NCI-H510A treated with DMSO at 0.1 percent for 48 hours (cell line): ENCODE results near the gene HPSE2.

ENCODE experiments used
- DNase-seq: peaks from one replicate; lab custom pipeline; 2025; lab: John Stamatoyannopoulos, UW

Gene HPSE2

GRCh38 chr10:98833542-98833941 lies 402.1 kb downstream of the HPSE2 start:
- no peak for DNase-seq

GRCh38 chr10:98832738-98833137 lies 402.9 kb downstream of the HPSE2 start:
- no peak for DNase-seq

- DNase-seq = no peak
Observed at GRCh38 chr10:98832196-98832595, 403.5 kb downstream of the HPSE2 start.

DNA sequence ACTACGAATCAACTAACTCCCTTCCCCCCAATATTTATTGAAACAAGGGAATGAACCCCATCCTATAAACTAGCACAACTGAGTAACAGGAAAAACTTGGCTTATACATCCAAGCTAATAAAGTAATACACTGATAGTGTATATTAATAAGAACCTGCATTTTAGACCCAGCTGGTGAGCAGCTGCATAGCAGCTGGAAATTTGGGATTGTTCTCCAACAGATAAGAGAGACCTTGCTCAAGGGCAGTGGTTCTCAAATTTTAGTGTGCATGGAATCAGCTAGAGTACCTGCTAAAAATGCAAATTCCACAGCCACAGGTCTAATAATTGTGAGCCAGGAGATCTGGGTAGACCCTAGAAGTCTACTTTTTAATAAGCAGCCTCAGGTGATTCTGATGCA lies 404.3 kb downstream of the HPSE2 start:
- DNase-seq = no peak

DNA sequence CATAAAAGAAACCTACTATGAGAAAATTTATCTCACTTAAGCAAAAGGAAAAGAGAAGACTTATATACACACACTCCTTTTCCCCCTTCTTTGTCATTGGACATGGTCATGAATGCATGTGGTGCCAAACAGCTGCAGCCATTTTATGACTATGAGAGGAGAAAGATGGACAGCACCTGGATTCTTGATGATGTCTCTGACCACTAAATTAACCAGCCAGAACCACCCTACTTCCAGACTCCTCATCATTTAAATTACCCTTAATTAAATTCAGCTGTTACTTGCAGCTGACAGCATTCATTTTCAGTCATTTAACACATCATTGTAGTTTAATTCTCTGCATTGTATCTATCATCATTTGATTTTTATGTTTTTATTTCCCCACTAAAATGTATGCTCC lies 409.9 kb downstream of the HPSE2 start:
- no peak for DNase-seq

DNA sequence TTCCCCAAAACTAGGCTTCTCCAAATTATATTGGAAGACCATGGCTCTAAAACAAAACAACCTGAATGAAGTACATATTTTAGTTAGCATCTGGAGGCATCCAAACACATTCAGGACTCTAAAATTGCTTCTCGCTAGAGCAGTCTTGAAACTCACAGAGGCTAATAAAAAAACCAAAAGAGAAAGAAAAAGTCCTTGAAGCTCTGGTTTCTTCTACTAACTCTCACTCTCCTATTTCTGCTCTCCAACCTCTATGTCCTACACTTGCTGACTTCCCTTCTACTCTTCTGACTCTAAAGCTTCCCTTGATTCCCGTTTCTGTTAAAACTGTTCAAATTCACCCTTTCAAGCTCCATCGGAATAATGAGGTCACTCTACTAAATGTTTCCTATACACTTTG lies 418.3 kb downstream of the HPSE2 start:
- DNase-seq = no peak

DNA sequence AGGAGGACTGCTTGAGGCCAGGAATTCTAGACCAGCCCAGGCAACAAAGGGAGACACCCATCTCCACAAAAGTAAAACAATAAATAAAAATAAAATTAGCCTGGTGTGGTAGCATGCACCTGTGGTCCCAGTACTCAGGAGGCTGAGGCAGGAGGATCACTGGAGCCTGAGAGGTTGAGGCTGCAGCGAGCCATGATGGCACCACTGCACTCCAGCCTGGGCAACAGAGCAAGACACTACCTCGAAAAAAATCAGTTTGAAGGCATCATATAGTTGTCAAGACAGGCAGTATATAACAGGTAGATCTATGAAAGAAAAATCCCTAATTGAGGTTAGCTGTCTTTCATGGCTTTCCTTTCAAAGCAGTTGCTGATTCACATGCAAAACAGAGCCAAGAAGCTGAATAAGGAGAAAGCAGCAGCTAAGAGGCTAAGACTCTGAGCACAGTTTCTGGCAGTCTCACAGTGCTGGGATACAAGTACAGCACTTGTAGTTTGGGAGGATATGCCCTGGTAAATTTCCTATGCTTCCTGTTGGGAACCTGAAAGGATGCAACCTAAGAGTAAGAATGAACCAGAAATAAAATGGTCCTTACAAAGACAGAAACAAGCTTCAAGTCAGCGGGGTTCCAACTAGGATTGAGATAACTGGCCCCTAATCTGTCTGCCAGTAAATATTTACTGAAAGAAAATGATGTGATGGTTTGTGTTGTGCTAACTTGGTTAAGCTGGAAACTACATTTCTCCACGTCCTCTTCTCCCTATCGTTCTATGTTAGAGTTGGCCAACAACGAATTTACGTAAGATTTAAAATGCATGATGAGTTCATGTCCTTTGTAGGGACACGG lies 420.4 kb downstream of the HPSE2 start:
- DNase-seq = no peak

- DNase-seq = no peak
Observed at GRCh38 chr10:98814470-98814869, 421.2 kb downstream of the HPSE2 start.

DNA sequence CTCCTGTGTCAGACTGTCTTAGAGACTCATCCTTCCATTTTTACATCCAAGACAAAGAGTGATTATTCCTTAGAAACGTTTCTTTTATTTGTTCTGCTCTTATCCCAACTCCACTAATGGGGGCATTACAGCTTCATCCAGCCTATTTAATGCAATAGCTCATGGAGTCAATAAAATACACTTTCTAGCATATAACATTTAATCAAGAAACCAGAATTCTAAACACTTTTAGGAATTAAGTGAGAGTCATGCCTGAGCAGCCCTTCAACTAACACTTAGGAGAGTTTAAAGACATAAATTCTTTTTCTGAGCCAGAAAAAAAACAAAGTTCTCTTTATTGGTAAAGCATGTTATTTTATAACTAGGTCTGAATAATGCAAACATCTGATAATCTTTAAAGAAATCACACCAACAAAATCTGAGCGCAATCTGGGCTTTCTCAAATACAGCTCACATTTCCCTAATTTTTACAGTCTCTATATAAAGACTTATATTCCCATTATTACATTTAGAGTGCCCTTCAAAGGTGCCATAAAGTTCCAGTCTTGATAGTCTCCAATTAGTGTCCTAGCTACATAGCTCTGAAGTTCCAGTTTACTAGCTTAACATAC lies 427.3 kb downstream of the HPSE2 start:
- DNase-seq = no peak

DNA sequence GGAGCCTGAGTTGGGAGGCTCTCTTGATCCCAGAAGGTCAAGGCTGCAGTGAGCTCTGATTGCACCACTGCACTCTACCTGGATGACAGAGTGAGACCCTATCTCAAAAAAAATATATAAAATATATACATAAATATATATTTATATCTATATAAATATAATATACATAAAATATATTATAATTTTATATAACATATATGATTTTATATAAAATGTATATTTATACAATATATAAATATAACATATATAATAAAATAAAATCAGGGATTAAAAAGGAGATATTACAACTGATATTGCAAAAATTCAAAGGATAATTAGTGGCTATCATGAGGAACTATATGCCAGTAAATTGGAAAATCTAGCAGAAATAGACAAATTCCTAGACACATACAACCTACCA lies 435.4 kb downstream of the HPSE2 start:
- no peak for DNase-seq

DNA sequence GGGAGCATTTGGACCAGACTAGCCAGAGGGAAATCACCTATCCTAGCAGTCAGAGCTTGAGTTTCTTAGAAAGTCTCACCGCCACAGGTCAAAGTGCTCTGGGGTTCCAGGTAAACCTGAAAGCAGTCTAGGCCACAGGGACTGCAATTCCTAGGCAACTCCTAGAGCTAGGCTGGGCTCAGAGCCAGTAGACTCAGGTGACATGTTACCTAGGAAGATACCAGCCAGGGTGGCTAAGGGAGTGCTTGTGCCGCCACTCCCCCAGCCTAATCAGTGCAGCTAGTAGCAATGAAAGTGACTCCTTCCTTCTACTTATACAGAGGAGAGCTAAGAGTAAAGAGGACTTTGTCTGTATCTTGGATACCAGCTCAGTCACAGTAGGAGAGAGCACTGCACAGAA lies 440.2 kb downstream of the HPSE2 start:
- DNase-seq = no peak

DNA sequence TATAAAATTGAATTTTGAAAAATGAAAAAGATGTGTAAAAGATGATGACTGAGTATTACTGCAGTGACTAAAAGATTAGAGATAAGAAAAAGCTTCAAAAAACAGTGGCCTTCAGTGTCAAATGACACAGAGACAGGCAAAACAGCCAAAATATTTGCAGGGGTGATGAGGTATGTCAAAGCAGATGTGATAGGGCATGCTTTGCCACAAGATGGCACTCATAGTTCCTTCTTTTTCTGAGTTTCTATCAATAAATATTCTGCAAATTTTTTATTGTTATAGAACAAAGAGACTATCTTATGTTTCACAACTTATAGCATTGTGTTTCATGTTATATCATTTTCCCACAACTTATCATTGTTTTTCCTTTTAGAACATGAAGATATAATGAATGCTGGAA lies 444.8 kb downstream of the HPSE2 start:
- DNase-seq = no peak

DNA sequence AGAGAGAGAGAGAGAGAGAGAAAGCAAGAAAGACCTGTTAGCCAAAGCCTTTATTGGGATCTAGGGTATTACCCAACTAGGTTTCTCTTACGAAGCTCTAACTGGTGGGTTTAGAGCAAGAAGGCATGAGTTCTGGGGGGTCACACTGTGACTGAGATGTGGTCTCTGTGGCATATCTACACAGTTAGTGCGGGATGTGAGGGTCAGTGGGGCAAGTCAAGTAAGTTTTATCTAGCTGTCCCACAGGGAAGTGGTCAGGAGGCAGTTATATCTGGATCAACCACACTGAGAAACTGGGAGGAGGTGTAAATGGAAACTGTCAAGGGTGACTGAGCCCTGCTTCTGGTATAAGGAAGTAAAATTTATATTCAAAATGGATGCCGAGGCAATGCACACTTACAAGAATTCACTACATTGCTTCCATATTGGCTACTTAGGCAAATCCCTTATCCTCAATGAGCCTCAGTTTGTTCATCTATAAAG lies 457.3 kb downstream of the HPSE2 start:
- no peak for DNase-seq

DNA sequence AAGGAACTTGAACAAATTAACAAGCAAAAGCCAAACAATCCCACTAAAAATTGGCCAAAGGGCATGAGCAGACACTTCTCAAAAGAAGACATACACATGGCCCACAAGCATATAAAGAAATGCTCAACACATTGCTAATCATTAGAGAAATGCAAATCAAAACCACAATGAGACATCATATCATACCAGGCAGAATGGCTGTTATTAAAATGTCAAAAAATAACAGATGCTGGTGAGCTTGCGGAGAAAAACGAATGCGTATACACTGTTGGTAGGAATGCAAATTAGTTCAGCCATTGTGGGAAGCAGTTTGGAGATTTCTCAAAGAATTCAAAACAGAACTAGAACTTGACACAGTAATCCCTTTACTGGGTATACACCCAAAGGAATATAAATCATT lies 477.2 kb downstream of the HPSE2 start:
- no peak for DNase-seq

DNA sequence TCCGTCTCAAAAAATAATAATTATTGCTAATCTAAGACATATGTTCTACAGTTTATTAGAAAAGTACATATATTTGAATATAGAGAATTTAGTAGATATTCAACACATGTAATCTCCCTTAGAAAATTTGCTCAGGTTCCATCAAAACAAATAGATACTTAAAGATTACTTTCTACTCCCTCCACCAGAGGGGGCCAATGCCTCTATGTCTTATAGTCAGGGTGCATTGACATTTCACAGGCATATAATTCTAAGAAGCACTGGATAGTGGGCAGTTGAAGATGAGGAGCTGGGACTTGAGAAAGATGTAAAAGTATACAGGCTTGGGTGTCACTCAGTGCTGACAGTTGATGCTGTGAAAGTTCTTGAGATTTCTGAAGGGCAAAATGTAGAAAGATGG lies 487.4 kb downstream of the HPSE2 start:
- peak; percentile 3 for DNase-seq

- no peak for DNase-seq
Observed at GRCh38 chr10:98745645-98746044, 490.0 kb downstream of the HPSE2 start.

DNA sequence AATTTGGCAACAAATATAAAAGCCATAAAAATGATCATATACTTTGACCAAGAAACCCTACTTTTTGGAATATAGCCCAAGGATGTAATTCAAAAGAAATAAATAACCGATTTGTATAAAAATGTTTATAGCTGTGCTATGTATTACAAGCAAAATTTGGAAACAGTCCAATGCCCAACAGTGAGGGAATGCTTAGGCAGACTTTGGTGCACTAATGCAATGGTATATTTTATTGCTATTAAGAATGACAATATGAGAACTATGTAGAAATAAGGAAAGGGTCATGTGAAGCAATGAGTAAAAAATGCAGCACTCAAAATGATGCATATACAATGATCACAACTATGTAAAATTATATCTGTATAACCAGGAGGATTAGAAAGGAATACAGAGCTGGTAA lies 515.1 kb downstream of the HPSE2 start:
- DNase-seq = no peak

GRCh38 chr10:98713586-98713985 lies 522.1 kb downstream of the HPSE2 start:
- no peak for DNase-seq

DNA sequence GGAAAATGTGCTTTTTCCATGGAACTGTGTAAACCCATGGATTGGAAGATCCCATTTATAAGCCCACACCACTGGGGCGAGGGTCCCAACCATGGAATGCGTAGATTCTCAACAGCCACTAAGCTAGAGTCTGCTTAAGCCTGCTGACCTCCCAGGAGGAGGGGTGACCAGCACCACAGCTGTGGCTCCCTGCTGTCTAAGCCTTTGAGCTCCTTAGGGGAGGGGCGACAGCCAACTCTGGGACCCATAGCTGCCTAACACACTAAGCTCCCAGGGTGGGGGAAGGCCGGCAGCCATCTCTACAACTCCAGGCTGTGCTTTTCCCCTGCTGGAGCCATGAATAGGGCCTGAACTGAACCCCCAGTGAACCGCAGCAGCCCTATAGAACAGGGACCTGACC lies 539.1 kb downstream of the HPSE2 start:
- DNase-seq = no peak

DNA sequence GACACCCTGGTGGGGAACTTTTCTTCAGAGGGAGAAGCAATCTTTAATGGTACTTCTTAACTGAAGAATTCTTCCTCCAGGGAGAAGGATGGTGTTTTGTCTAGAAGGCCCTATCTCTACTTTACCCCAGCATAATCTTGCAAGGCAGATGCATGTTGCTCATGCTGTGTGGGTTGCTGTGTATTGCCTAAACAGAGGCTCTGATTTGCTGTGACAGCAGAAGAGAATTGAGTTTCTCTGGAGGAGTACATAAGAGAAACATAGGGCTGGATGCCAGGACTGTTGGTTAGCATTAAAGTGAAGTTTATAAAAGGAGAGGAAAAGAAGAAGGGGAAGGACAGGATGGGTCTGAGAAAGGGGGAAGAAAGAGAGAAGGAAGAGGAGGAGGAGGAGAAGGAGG lies 540.8 kb downstream of the HPSE2 start:
- no peak for DNase-seq

- no peak for DNase-seq
Observed at GRCh38 chr10:98694014-98694413, 541.6 kb downstream of the HPSE2 start.

DNA sequence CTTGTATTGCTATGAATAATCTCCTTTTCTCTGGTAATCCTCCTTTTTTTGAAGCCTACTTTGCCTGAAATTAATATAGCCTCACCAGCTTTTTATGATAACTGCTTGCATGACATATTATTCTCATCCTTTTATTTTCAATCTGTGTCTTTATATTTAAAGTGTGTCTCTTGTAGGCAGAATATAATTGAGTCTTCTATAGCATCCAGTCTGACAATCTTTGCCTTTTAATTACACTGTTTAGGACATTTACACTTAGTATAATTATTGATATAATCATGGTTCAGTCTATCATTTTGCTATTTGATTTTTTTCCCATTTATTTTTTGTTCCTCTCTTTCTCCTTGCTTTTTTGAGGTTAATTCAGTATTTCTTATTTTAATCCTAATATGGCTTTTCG lies 548.0 kb downstream of the HPSE2 start:
- no peak for DNase-seq

DNA sequence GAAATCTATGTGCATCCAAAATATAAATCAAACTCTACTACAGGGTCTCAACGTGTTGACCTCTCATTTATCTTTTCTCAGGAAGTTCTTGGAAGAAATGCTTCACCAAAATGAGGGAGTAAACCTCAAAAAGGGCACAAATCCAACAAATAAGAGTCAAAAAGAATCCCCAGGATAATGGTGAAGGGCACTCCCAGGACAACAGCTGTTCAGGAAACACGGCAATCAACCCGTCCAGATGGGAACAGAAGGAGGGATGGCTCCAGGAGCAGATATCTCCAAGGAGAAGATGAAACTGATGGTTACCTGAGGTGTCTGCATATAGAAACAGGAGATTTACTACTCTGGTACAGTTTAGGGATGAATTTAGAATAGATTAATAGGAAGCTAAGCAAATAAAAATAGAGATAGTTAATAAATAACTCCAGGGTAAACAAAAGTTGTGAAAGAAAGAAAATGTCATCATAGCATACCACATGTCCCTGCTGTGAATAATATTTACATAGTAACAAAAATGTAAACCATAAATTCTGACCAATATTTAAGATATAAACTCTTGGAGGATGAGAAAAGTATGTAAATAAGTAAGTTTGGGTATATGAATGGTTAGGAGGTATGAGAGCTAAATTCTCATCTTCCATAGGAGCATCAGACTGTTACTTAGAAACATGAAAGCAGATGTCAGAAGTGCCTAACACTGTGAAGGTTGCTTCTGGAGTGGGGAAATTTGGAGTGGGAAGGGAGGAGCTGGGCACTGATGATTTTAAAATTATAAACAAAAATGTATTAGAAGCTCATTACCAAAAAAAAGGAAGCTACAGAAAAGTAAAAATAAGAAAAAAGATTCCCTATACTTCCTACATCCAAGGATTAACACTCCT lies 551.4 kb downstream of the HPSE2 start:
- DNase-seq = no peak
